ENCODE data around the gene CPA5.

DNA sequence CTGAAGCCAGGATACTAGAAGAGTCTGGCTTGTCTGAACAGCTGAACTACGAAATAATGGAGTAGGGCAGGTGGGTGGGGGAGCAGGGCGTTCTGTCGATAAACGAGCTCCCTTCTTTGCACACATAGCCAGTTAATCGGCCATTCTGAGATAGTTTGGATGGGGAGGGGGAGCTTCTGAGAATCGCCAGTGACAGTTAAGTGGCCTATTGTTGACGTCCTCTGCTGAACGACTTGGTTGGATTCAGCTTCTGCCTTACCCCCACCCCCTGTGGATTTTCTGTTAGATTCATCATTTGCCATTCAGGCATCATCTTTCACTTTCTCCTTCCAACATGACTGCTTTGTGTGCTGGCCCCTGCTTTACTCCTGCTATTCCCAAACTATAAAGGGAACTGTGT lies 520 bp downstream of the CPA5 start:
- TF ChIP-seq, protein P1, sequence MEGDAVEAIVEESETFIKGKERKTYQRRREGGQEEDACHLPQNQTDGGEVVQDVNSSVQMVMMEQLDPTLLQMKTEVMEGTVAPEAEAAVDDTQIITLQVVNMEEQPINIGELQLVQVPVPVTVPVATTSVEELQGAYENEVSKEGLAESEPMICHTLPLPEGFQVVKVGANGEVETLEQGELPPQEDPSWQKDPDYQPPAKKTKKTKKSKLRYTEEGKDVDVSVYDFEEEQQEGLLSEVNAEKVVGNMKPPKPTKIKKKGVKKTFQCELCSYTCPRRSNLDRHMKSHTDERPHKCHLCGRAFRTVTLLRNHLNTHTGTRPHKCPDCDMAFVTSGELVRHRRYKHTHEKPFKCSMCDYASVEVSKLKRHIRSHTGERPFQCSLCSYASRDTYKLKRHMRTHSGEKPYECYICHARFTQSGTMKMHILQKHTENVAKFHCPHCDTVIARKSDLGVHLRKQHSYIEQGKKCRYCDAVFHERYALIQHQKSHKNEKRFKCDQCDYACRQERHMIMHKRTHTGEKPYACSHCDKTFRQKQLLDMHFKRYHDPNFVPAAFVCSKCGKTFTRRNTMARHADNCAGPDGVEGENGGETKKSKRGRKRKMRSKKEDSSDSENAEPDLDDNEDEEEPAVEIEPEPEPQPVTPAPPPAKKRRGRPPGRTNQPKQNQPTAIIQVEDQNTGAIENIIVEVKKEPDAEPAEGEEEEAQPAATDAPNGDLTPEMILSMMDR (IDR thresholded peaks at IDR 0.05), result no peak
- TF ChIP-seq EZH2phosphoT487 (IDR thresholded peaks at IDR 0.05), result no peak
- TF ChIP-seq EZH2 (IDR thresholded peaks at IDR 0.05), result no peak
